GM21576 (cell line): Measurements from ENCODE around the gene MTG1.
"Not testable (repeated sequence)": the region's sequence is repeated elsewhere in the genome, so short reads cannot be mapped to it uniquely, and the experiment has no call there.

Experiments
- ATAC-seq: cut with Tn5 transposase; IDR thresholded peaks from one replicate; pipeline ENCODE4 v1.9.1; 2021; ENCODE audit warnings: mild to moderate bottlenecking, moderate library complexity; ENCODE audit not compliant: unreplicated experiment

Gene MTG1

GRCh38 chr10:133422807-133423771 is 29.1 kb downstream of the MTG1 start:
- no peak for ATAC-seq

GRCh38 chr10:133424102-133424501 is 30.1 kb downstream of the MTG1 start:
- ATAC-seq: not testable (repeated sequence)

- not testable (repeated sequence) for ATAC-seq
Observed at GRCh38 chr10:133424601-133425000, 30.6 kb downstream of the MTG1 start, which contains the start of gene SPRN. Gene SPRN, minus strand, starts transcription at chr10:133424625. Its CDS starts 944 bp downstream, at chr10:133423681.

GRCh38 chr10:133429571-133429970 is 35.6 kb downstream of the MTG1 start:
- not testable (repeated sequence) for ATAC-seq

- not testable (repeated sequence) for ATAC-seq
Observed at GRCh38 chr10:133431888-133432613, 38.1 kb downstream of the MTG1 start.

- ATAC-seq: not testable (repeated sequence)
Observed at GRCh38 chr10:133432789-133433188, 38.8 kb downstream of the MTG1 start.

GRCh38 chr10:133438711-133439273 is 44.8 kb downstream of the MTG1 start:
- ATAC-seq: no peak

- ATAC-seq: no peak
Observed at GRCh38 chr10:133439517-133440461, 45.8 kb downstream of the MTG1 start.

- no peak for ATAC-seq
Observed at GRCh38 chr10:133440633-133441285, 46.8 kb downstream of the MTG1 start.

- ATAC-seq: not testable (repeated sequence)
Observed at GRCh38 chr10:133441356-133441755, 47.4 kb downstream of the MTG1 start.

- ATAC-seq: no peak
Observed at GRCh38 chr10:133441780-133442179, 47.8 kb downstream of the MTG1 start.

- ATAC-seq: no peak
Observed at GRCh38 chr10:133442191-133442966, 48.4 kb downstream of the MTG1 start.

GRCh38 chr10:133442967-133443924 is 49.3 kb downstream of the MTG1 start:
- no peak for ATAC-seq

- no peak for ATAC-seq
Observed at GRCh38 chr10:133444342-133445267, 50.6 kb downstream of the MTG1 start.

GRCh38 chr10:133445268-133445732 is 51.3 kb downstream of the MTG1 start:
- ATAC-seq: no peak
